ENCODE measurements around the gene SPSB2. TPM values are rescaled to one million over a fixed set of nuclear protein-coding genes. Genes with fewer than 3 reads are reported as not detected.
"Not testable (repeated sequence)": the region's sequence is repeated elsewhere in the genome, so short reads cannot be mapped to it uniquely, and the experiment has no call there.

Gene SPSB2
- 63.0 and 79.5 TPM in 2 replicates for total RNA-seq (2014; rRNA removed; shearing (Covaris generic); ENCODE audit: low replicate concordance)

DNA sequence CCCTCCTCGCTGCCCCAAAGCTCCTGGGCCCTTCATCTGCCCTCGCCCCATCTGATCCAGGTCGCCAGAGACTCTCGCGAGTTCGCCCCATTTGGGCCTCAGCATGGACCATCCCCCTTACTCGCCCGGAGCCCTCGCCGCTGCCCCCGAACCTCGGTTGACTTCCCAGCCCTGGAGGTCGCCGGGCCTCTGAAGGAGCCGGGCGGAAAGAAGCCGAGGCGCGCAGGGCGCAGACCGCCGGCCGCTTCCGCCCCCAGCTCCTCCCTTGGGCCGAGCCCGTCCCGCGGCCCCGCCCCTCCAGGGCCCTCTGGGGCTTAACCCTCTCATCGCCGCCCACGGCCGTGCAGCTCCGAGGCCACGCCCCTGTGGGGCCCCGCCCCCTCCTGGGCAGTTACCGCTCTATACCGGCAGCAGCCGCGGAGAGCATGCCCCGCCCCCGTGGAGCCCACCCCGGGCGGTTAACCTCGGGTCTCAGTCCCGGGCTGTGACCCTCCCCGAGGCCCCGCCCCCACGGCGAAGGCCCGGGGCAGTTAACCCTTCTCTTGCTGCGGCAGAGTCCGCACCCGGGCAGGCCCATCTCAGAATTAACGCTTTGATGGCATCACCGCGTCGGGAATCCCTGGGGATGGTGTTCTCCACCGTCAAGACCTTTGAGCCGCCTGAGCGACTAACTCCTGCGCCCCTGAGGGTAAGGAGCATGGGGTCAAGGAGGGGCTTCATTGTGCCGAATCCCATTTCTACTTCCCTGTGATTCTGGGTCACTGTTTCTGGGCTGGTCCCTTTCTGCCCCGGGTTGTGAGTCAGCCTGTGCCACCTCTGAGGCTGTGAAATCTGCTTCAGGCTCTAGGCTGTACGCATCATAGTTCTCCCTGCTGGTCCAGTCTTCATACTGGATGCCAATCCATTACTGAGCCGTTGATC, at the start of gene SPSB2:
TSS of gene SPSB2 (minus strand) at position 210 of the 921 bp plus-strand sequence. CDS start 402 bp downstream, outside the sequence.
- in situ Hi-C loops (cut with HindIII; ENCODE audit: low pct_unique_long_range_greater_than_20kb, low sequenced_read_pairs), result no loop called here
- DNase-seq (ENCODE audit: low read depth), result peak; percentile 96

GRCh38 chr12:6921996-6922946, 49.2 kb upstream of the SPSB2 start:
- in situ Hi-C loops (cut with HindIII; ENCODE audit: low pct_unique_long_range_greater_than_20kb, low sequenced_read_pairs), result no loop called here

DNA sequence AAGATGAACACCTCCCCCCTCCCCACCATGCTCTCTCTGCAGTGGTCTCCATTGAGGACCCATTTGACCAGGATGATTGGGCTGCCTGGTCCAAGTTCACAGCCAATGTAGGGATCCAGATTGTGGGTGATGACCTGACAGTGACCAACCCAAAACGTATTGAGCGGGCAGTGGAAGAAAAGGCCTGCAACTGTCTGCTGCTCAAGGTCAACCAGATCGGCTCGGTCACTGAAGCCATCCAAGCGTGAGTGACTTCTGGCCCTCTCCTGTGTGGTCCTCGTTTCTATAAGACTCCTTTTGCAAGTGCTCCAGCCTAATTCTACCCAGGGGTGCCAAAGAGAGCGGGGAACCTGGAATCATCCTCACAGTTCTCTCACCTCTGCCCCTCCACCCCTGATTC, 48.4 kb upstream of the SPSB2 start:
- in situ Hi-C loops (cut with HindIII; ENCODE audit: low pct_unique_long_range_greater_than_20kb, low sequenced_read_pairs), result no loop called here

More at GRCh38 chr12:6921996-6922946, 49.2 kb upstream of the SPSB2 start:
- DNase-seq (ENCODE audit: low read depth), result no peak

GRCh38 chr12:6919588-6919987, 46.5 kb upstream of the SPSB2 start:
- in situ Hi-C loops (cut with HindIII; ENCODE audit: low pct_unique_long_range_greater_than_20kb, low sequenced_read_pairs), result no loop called here
- no peak for DNase-seq (ENCODE audit: low read depth)

More for the DNA sequence above, 48.4 kb upstream of the SPSB2 start:
- no peak for DNase-seq (ENCODE audit: low read depth)

- DNase-seq (ENCODE audit: low read depth), result no peak
- in situ Hi-C loops (cut with HindIII; ENCODE audit: low pct_unique_long_range_greater_than_20kb, low sequenced_read_pairs), result no loop called here
Observed at GRCh38 chr12:6917491-6918231, 44.6 kb upstream of the SPSB2 start.

- in situ Hi-C loops (cut with HindIII; ENCODE audit: low pct_unique_long_range_greater_than_20kb, low sequenced_read_pairs), result no loop called here
- no peak for DNase-seq (ENCODE audit: low read depth)
Observed at GRCh38 chr12:6916426-6917200, 43.5 kb upstream of the SPSB2 start.

DNA sequence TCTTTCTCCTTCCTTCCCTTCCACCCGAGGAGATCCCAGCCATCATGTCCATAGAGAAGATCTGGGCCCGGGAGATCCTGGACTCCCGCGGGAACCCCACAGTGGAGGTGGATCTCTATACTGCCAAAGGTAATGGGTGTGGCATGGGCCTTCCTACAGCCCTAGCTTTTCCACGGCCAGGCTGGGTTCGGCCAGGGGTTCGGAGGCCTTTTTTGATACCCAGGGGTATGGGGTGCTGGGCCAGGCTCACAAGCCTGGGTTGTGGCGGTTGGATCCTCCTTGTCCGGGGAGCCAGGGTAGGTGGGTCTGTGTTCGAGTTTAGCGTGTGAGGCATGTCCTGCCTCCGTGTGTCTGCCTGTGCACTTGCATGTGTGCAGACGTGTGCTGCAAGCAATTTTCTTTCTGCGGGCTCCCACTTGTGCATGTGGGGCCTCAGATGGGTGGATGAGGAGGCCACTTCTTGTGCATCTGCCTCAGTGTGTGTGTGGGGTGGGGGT, 42.7 kb upstream of the SPSB2 start:
- in situ Hi-C loops (cut with HindIII; ENCODE audit: low pct_unique_long_range_greater_than_20kb, low sequenced_read_pairs), result no loop called here

GRCh38 chr12:6914947-6915788, 42.1 kb upstream of the SPSB2 start:
- DNase-seq (ENCODE audit: low read depth), result peak; percentile 67
- in situ Hi-C loops (cut with HindIII; ENCODE audit: low pct_unique_long_range_greater_than_20kb, low sequenced_read_pairs), result no loop called here

More for the DNA sequence above, 42.7 kb upstream of the SPSB2 start:
- no peak for DNase-seq (ENCODE audit: low read depth)

DNA sequence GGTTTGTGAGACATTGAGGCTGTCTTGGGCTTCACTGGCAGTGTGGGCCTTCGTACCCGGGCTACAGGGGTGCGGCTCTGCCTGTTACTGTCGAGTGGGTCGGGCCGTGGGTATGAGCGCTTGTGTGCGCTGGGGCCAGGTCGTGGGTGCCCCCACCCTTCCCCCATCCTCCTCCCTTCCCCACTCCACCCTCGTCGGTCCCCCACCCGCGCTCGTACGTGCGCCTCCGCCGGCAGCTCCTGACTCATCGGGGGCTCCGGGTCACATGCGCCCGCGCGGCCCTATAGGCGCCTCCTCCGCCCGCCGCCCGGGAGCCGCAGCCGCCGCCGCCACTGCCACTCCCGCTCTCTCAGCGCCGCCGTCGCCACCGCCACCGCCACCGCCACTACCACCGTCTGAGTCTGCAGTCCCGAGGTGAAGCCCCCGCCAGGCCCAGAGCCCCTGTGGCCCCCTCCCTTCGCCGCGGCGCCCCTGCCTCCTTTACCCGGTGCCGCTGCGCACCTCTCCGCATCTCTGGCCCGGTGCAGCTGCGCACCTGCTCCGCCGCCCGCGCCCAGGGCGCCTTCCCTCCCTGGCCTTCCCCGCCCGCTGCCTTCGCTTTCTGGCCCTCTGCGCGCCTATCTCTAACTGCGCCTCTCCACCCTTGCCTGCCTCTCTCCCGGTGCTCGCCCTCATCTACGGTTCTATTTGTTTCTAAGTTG, 41.3 kb upstream of the SPSB2 start, which contains the start of gene ENO2:
TSS of gene ENO2 (plus strand) at position 335 of the 701 bp plus-strand sequence. CDS start 1,253 bp downstream, outside the sequence.
- DNase-seq (ENCODE audit: low read depth), result peak; percentile 69
- in situ Hi-C loops (cut with HindIII; ENCODE audit: low pct_unique_long_range_greater_than_20kb, low sequenced_read_pairs), result no loop called here

- no peak for DNase-seq (ENCODE audit: low read depth)
- in situ Hi-C loops (cut with HindIII; ENCODE audit: low pct_unique_long_range_greater_than_20kb, low sequenced_read_pairs), result no loop called here
Observed at GRCh38 chr12:6912164-6912935, 39.2 kb upstream of the SPSB2 start.

GRCh38 chr12:6909421-6910145, 36.5 kb upstream of the SPSB2 start:
- DNase-seq (ENCODE audit: low read depth), result no peak
- in situ Hi-C loops (cut with HindIII; ENCODE audit: low pct_unique_long_range_greater_than_20kb, low sequenced_read_pairs), result no loop called here

DNA sequence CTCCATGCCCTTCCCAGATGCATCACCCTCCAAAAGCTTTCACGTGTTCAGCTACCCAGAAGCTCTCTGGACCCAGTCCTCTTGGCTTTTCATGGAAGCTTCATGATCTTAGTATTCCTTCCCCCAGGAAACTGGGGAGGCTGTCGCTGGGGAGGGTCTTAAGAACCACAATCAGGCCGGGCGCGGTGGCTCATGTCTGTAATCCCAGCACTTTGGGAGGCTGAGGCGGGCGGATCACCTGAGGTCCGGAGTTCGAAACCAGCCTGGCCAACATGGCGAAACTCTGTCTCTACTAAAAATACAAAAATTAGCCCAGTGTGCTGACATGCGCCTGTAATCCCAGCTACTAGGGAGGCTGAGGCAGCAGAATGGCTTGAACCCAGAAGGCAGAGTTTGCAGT, 35.0 kb upstream of the SPSB2 start:
- in situ Hi-C loops (cut with HindIII; ENCODE audit: low pct_unique_long_range_greater_than_20kb, low sequenced_read_pairs); DNase-seq (ENCODE audit: low read depth): not testable (repeated sequence)

DNA sequence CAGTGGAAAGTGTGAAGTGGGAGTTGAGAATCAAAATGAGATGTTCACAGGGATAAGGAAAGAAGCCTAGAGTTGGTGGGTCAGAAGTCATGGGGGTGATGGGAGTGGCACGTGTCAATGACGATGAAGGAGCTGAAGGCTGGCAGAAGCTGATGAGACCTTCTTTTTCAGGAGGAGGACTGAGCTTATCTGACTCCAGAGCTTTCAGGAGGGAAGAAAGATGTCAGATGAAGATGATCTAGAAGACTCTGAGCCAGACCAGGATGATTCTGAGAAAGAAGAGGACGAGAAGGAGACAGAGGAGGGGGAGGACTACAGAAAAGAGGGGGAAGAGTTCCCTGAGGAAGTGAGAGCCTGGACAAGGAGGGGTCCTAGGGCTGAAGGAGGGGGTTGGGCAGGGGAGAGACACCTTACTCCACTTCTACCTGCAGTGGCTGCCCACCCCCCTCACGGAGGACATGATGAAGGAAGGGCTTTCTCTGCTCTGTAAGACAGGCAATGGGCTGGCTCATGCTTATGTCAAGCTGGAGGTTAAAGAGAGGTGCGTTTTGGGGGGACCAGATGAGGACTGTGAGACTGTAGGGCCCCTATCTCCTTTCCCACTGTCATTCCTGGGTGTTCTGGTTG, 32.4 kb upstream of the SPSB2 start:
- no peak for DNase-seq (ENCODE audit: low read depth)
- in situ Hi-C loops (cut with HindIII; ENCODE audit: low pct_unique_long_range_greater_than_20kb, low sequenced_read_pairs), result no loop called here

Data from Caki2 (cell line).